Testis (tissue), 2 donors: Measurements from ENCODE around the gene INPP1.

Experiments
- CTCF ChIP-seq, 3 experiments: fragments of 450-650 bp in 2 of 3; fragments of 200-600 bp in 1 of 3; sonication (generic) in 1 of 3; IDR thresholded peaks; one replicate each; pipeline ENCODE4 v1.5.1; 2016 to 2019; ENCODE audit warnings: antibody characterized with exemption in 3 of 3, mild to moderate bottlenecking in 2 of 3, moderate library complexity in 1 of 3
- POLR2A ChIP-seq: fragments of 450-650 bp; IDR thresholded peaks from one replicate; pipeline ENCODE4 v1.6.1; 2017; ENCODE audit warnings: antibody characterized with exemption, mild to moderate bottlenecking, moderate library complexity

- TF ChIP-seq CTCF (IDR thresholded peaks at IDR 0.05) (no peak), POLR2A (no peak)
Observed at GRCh38 chr2:190402986-190403603, 59.7 kb downstream of the INPP1 start.
